SJCRH30 (cell line): ENCODE data around the gene SEMA7A. TPM values are rescaled to one million over a fixed set of nuclear protein-coding genes. Genes with fewer than 3 reads are reported as not detected.
"Not testable (repeated sequence)": the region's sequence is repeated elsewhere in the genome, so short reads cannot be mapped to it uniquely, and the experiment has no call there.

Experiments
- DNase-seq, 2 experiments: peaks; one replicate each; pipeline ENCODE4 v3.0.0-alpha.2; 2015 to 2020
- H3K27ac ChIP-seq: fragments of 250-450 bp; sonication (Bioruptor Pico); 2 replicates; pipeline ENCODE4 v1.5.1; 2020; ENCODE audit warnings: mild to moderate bottlenecking, moderate library complexity
- H3K27me3 ChIP-seq: fragments of 250-450 bp; sonication (Bioruptor Pico); 2 replicates; pipeline ENCODE4 v1.5.1; 2020; ENCODE audit warnings: mild to moderate bottlenecking, moderate library complexity
- H3K36me3 ChIP-seq: fragments of 250-450 bp; sonication (Bioruptor Pico); 2 replicates; pipeline ENCODE4 v1.5.1; 2020; ENCODE audit warnings: mild to moderate bottlenecking, moderate library complexity
- H3K4me1 ChIP-seq: fragments of 250-450 bp; sonication (Bioruptor Pico); 2 replicates; pipeline ENCODE4 v1.5.1; 2020; ENCODE audit warnings: mild to moderate bottlenecking, moderate library complexity
- H3K4me3 ChIP-seq: fragments of 250-450 bp; sonication (Bioruptor Pico); 2 replicates; pipeline ENCODE4 v1.5.1; 2020; ENCODE audit warnings: mild to moderate bottlenecking, moderate library complexity
- H3K9me3 ChIP-seq: fragments of 250-450 bp; sonication (Bioruptor Pico); replicated peaks from 2 replicates; pipeline ENCODE4 v1.5.1; 2020; ENCODE audit warnings: mild to moderate bottlenecking, moderate library complexity
- total RNA-seq: library from RNA; depleted of rRNA; stranded (reverse); fragments of >200 nt; shearing (Covaris generic); gene quantifications from 2 replicates; pipeline ENCODE4 v1.2.3, GENCODE V29; 2014

The SEMA7A gene
- total RNA-seq, 1 experiment from 2014 or later = 2.6 TPM

- no peak overlapping the region for H3K4me3 ChIP-seq
- peak in 1 of 2 experiments; percentile 40 for DNase-seq
- no peaks in the 10 kb centered on the region for H3K27me3 ChIP-seq
- no peaks in the 10 kb centered on the region for H3K9me3 ChIP-seq
- no peaks in the 10 kb centered on the region for H3K36me3 ChIP-seq
- peaks cover 46% of the 10 kb centered on the region for H3K4me1 ChIP-seq
- no peak overlapping the region for H3K27ac ChIP-seq
Measured at GRCh38 chr15:74396445-74397238, 37.1 kb downstream of the SEMA7A start.

- DNase-seq = no peak
- Histone ChIP-seq H3K27me3 (no peaks in the 10 kb centered on the region), H3K9me3 (no peaks in the 10 kb centered on the region), H3K36me3 (no peaks in the 10 kb centered on the region), H3K4me3 (no peak overlapping the region), H3K27ac (no peak overlapping the region), H3K4me1 (peaks cover 43% of the 10 kb centered on the region)
Measured at GRCh38 chr15:74396146-74396438, 37.7 kb downstream of the SEMA7A start.

- Histone ChIP-seq H3K4me1 (peaks cover 39% of the 10 kb centered on the region), H3K27ac (no peak overlapping the region), H3K9me3 (no peaks in the 10 kb centered on the region), H3K27me3 (no peaks in the 10 kb centered on the region), H3K4me3 (no peak overlapping the region), H3K36me3 (no peaks in the 10 kb centered on the region)
- no peak for DNase-seq
Measured at GRCh38 chr15:74395319-74396145, 38.2 kb downstream of the SEMA7A start.

GRCh38 chr15:74394090-74394846 is 39.5 kb downstream of the SEMA7A start:
- Histone ChIP-seq H3K27ac (no peak overlapping the region), H3K4me3 (no peak overlapping the region), H3K4me1 (peaks cover 27% of the 10 kb centered on the region), H3K36me3 (no peaks in the 10 kb centered on the region), H3K9me3 (no peaks in the 10 kb centered on the region), H3K27me3 (0 out of 2 replicates have a peak, but pooled peaks cover 5% of the 10 kb centered on the region)
- DNase-seq = no peak

GRCh38 chr15:74393423-74393822 is 40.3 kb downstream of the SEMA7A start:
- Histone ChIP-seq H3K4me3 (no peak overlapping the region), H3K9me3 (no peaks in the 10 kb centered on the region), H3K27ac (no peak overlapping the region), H3K27me3 (0 out of 2 replicates have a peak, but pooled peaks cover 5% of the 10 kb centered on the region), H3K4me1 (peaks cover 28% of the 10 kb centered on the region), H3K36me3 (no peaks in the 10 kb centered on the region)
- no peak for DNase-seq

GRCh38 chr15:74392902-74393301 is 40.9 kb downstream of the SEMA7A start:
- Histone ChIP-seq H3K36me3 (no peaks in the 10 kb centered on the region), H3K4me3 (no peak overlapping the region), H3K27me3 (0 out of 2 replicates have a peak, but pooled peaks cover 5% of the 10 kb centered on the region), H3K4me1 (peaks cover 33% of the 10 kb centered on the region), H3K27ac (no peak overlapping the region), H3K9me3 (no peaks in the 10 kb centered on the region)
- no peak for DNase-seq

GRCh38 chr15:74392451-74392830 is 41.3 kb downstream of the SEMA7A start:
- H3K27ac ChIP-seq = no peak overlapping the region
- H3K4me1 ChIP-seq = peaks cover 33% of the 10 kb centered on the region
- H3K36me3 ChIP-seq = no peaks in the 10 kb centered on the region
- H3K4me3 ChIP-seq = no peak overlapping the region
- DNase-seq = no peak
- H3K9me3 ChIP-seq = no peaks in the 10 kb centered on the region
- H3K27me3 ChIP-seq = 0 out of 2 replicates have a peak, but pooled peaks cover 5% of the 10 kb centered on the region

GRCh38 chr15:74391582-74392450 is 41.9 kb downstream of the SEMA7A start:
- Histone ChIP-seq H3K9me3 (no peaks in the 10 kb centered on the region), H3K27ac (no peak overlapping the region), H3K4me1 (peaks cover 33% of the 10 kb centered on the region), H3K36me3 (no peaks in the 10 kb centered on the region), H3K4me3 (no peak overlapping the region), H3K27me3 (0 out of 2 replicates have a peak, but pooled peaks cover 5% of the 10 kb centered on the region)
- DNase-seq = no peak

- Histone ChIP-seq H3K4me1 (peaks cover 35% of the 10 kb centered on the region), H3K27ac (no peak overlapping the region), H3K4me3 (no peak overlapping the region), H3K9me3 (no peaks in the 10 kb centered on the region), H3K36me3 (no peaks in the 10 kb centered on the region), H3K27me3 (0 out of 2 replicates have a peak, but pooled peaks cover 5% of the 10 kb centered on the region)
- no peak for DNase-seq
Measured at GRCh38 chr15:74390647-74391288, 43.0 kb downstream of the SEMA7A start.

GRCh38 chr15:74390049-74390646 is 43.6 kb downstream of the SEMA7A start:
- H3K27ac ChIP-seq, DNase-seq, H3K9me3 ChIP-seq, H3K27me3 ChIP-seq, H3K4me3 ChIP-seq, H3K36me3 ChIP-seq: not testable (repeated sequence)
- peaks cover 35% of the 10 kb centered on the region for H3K4me1 ChIP-seq

- peaks cover 33% of the 10 kb centered on the region for H3K4me1 ChIP-seq
Measured at GRCh38 chr15:74389241-74390048, 44.3 kb downstream of the SEMA7A start.

GRCh38 chr15:74388363-74388951 is 45.3 kb downstream of the SEMA7A start:
- Histone ChIP-seq H3K36me3 (no peaks in the 10 kb centered on the region), H3K27ac (no peak overlapping the region), H3K27me3 (0 out of 2 replicates have a peak, but pooled peaks cover 5% of the 10 kb centered on the region), H3K4me1 (peaks cover 41% of the 10 kb centered on the region), H3K4me3 (no peak overlapping the region), H3K9me3 (no peaks in the 10 kb centered on the region)
- DNase-seq = no peak

More at GRCh38 chr15:74389241-74390048, 44.3 kb downstream of the SEMA7A start:
- Histone ChIP-seq H3K9me3 (no peaks in the 10 kb centered on the region), H3K27ac (no peak overlapping the region), H3K36me3 (no peaks in the 10 kb centered on the region), H3K27me3 (0 out of 2 replicates have a peak, but pooled peaks cover 5% of the 10 kb centered on the region), H3K4me3 (no peak overlapping the region)
- DNase-seq = no peak
